HL-60 (cell line): ENCODE data around the gene ITGA5.

Experiments
- DNase-seq, 2 experiments: peaks; one replicate each; pipeline ENCODE4 v3.0.0-alpha.2; 2010 to 2020; ENCODE audit warnings: low read depth in 1 of 2, low spot score in 1 of 2
- H3K27ac ChIP-seq: fragments of 250-450 bp; sonication (Bioruptor Pico); replicated peaks from 2 replicates; pipeline ENCODE4 v1.5.1; 2020; ENCODE audit warnings: mild to moderate bottlenecking, moderate library complexity
- H3K27me3 ChIP-seq: fragments of 250-450 bp; sonication (Bioruptor Pico); 2 replicates; pipeline ENCODE4 v1.5.1; 2021; ENCODE audit warnings: mild to moderate bottlenecking, moderate library complexity; ENCODE audit not compliant: insufficient read depth, poor library complexity, severe bottlenecking
- H3K4me3 ChIP-seq: replicated peaks from 2 replicates; pipeline ENCODE4 v1.5.1; 2011; ENCODE audit warnings: mild to moderate bottlenecking, control low read depth, low read length; ENCODE audit not compliant: insufficient read depth
- GABPA ChIP-seq: IDR thresholded peaks from 2 replicates; pipeline ENCODE4 v1.6.1; 2012; ENCODE audit warnings: low read depth
- POLR2AphosphoS5 ChIP-seq: IDR thresholded peaks from 2 replicates; pipeline ENCODE4 v1.6.1; 2012; ENCODE audit warnings: low read depth
- SPI1 ChIP-seq: IDR thresholded peaks from 2 replicates; pipeline ENCODE4 v1.6.1; 2012; ENCODE audit warnings: low read depth, mild to moderate bottlenecking, borderline replicate concordance
- TF ChIP-seq, protein P1 (sequence below): IDR thresholded peaks from 2 replicates; pipeline ENCODE4 v1.6.1; 2012; ENCODE audit warnings: low read depth; ENCODE audit not compliant: insufficient replicate concordance
- TF ChIP-seq, protein P2 (sequence below): IDR thresholded peaks from one replicate; pipeline ENCODE4 v1.5.1; 2011; ENCODE audit warnings: low read length, control low read depth, inconsistent platforms; ENCODE audit not compliant: insufficient read depth

The ITGA5 gene

GRCh38 chr12:54383041-54383609 is 35.9 kb downstream of the ITGA5 start:
- peak; percentile 83 to 97 for DNase-seq
- Histone ChIP-seq H3K27ac (peak overlapping the region; percentile 79), H3K4me3 (no peak overlapping the region), H3K27me3 (no peaks in the 10 kb centered on the region)
- TF ChIP-seq, protein P1, sequence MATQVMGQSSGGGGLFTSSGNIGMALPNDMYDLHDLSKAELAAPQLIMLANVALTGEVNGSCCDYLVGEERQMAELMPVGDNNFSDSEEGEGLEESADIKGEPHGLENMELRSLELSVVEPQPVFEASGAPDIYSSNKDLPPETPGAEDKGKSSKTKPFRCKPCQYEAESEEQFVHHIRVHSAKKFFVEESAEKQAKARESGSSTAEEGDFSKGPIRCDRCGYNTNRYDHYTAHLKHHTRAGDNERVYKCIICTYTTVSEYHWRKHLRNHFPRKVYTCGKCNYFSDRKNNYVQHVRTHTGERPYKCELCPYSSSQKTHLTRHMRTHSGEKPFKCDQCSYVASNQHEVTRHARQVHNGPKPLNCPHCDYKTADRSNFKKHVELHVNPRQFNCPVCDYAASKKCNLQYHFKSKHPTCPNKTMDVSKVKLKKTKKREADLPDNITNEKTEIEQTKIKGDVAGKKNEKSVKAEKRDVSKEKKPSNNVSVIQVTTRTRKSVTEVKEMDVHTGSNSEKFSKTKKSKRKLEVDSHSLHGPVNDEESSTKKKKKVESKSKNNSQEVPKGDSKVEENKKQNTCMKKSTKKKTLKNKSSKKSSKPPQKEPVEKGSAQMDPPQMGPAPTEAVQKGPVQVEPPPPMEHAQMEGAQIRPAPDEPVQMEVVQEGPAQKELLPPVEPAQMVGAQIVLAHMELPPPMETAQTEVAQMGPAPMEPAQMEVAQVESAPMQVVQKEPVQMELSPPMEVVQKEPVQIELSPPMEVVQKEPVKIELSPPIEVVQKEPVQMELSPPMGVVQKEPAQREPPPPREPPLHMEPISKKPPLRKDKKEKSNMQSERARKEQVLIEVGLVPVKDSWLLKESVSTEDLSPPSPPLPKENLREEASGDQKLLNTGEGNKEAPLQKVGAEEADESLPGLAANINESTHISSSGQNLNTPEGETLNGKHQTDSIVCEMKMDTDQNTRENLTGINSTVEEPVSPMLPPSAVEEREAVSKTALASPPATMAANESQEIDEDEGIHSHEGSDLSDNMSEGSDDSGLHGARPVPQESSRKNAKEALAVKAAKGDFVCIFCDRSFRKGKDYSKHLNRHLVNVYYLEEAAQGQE: no peak
- no peak for TF ChIP-seq GABPA
- peak; percentile 40; the same call in 1 of the 2 replicates for TF ChIP-seq POLR2AphosphoS5
- TF ChIP-seq, protein P2, sequence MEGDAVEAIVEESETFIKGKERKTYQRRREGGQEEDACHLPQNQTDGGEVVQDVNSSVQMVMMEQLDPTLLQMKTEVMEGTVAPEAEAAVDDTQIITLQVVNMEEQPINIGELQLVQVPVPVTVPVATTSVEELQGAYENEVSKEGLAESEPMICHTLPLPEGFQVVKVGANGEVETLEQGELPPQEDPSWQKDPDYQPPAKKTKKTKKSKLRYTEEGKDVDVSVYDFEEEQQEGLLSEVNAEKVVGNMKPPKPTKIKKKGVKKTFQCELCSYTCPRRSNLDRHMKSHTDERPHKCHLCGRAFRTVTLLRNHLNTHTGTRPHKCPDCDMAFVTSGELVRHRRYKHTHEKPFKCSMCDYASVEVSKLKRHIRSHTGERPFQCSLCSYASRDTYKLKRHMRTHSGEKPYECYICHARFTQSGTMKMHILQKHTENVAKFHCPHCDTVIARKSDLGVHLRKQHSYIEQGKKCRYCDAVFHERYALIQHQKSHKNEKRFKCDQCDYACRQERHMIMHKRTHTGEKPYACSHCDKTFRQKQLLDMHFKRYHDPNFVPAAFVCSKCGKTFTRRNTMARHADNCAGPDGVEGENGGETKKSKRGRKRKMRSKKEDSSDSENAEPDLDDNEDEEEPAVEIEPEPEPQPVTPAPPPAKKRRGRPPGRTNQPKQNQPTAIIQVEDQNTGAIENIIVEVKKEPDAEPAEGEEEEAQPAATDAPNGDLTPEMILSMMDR: no peak
- no peak for TF ChIP-seq SPI1

DNA sequence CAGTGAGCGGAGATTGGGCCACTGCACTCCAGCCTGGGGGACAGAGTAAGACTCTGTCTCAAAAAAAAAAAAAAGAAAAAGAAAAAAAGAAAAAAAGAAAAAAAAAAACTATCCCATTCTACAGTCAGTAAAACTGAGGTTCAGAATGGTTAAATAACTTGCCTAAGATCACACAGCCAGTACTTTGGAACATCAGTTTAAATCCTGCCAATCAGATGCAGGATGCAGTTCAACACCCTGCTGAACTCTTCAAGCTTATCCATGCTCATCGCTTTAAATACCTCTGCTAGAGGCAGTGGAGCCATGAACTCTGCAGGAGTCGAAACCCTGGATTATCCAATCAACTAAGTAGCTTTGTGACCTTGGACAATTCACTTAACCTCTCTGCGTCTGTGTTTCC is 37.9 kb downstream of the ITGA5 start:
- TF ChIP-seq, protein P1: no peak
- no peak for TF ChIP-seq SPI1
- no peak for TF ChIP-seq POLR2AphosphoS5
- no peak for TF ChIP-seq GABPA
- TF ChIP-seq, protein P2: no peak
- no peak for DNase-seq
- no peak overlapping the region for H3K4me3 ChIP-seq
- H3K27ac ChIP-seq: no peak overlapping the region
- H3K27me3 ChIP-seq: no peaks in the 10 kb centered on the region

DNA sequence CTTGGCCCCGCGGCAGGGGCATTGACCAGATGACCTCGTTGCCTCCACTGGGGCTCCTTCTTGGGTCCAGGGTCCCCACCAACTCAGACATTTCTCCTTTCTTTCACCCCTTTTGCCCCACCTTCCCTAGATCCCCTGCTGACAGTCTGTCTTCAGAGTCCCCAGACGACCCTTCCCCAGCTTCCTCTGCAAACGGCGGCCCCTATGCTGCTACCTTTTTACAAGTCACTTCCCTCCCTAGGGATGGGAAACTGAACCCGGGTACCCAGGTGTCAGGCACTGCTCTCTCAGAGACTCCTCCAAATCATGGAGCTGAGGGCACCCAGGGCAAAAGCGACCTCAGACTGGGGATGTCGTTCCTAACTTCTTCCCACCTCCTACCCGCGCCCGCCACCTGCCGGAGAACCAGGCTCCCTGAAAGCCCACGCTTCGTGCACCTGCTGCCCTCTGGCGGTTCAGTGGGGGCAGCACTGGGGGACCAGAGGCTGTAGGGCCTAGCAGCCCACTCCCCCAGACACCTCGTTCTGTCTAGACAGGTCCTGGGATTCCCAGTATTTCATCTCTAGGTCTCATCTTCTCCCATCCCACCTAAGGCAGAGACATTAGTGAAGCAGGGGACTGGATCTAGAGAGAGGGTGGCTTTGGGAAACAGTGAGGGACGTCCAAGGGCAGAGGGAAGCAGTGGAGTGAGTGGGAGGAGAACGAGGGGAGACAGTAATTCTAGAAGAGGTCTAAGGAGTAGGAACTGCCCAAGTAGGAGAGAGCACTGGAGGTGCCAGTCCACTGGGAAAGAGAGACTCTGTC is 39.5 kb downstream of the ITGA5 start:
- H3K27me3 ChIP-seq: no peaks in the 10 kb centered on the region
- H3K27ac ChIP-seq: no peak overlapping the region
- DNase-seq: peak; percentile 75 to 91
- H3K4me3 ChIP-seq: no peak overlapping the region
- TF ChIP-seq, protein P1: no peak
- TF ChIP-seq, protein P2: peak; percentile 100
